ENCODE results near the gene ZNF292. TPM values are rescaled to one million over a fixed set of nuclear protein-coding genes. Genes with fewer than 3 reads are reported as not detected.

Gene ZNF292
- total RNA-seq, 1 donor: 39.4 TPM

DNA sequence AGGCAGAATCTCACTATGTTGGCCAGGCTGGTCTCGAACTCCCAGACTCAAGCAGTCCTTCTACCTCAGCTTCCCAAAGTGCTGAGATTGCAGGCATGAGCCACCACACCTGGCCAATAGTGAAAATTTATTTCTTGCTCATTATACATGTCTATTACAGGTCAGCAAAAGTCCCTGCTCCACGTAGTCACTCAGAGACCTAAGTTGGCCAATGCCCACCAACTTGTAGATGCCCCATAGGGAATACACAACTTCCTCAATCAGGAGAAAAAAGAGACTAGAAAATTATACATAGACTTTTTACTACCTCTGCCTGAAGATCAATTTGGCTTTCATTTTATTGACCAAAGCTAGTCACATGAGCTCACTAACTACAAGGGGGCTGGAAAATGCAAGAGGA lies 38.4 kb upstream of the ZNF292 start:
- Histone ChIP-seq H3K4me3 (ENCODE audit: insufficient read depth, low read length) (no peak overlapping the region), H3K36me3 (ENCODE audit: insufficient read depth, low read length) (no peaks in the 10 kb centered on the region), H3K4me1 (ENCODE audit: insufficient read depth, low read length) (no peaks in the 10 kb centered on the region), H3K27ac (ENCODE audit: low read depth, low read length) (no peak overlapping the region), H2AFZ (ENCODE audit: low read length) (no peak overlapping the region), H3K4me2 (ENCODE audit: insufficient read depth, low read length) (no peak overlapping the region), H4K20me1 (ENCODE audit: insufficient read depth, low read length) (no peaks in the 10 kb centered on the region), H3K79me2 (ENCODE audit: insufficient read depth, low read length) (no peaks in the 10 kb centered on the region), H3K27me3 (ENCODE audit: insufficient read depth, low read length) (peaks cover 4% of the 10 kb centered on the region), H3K9me3 (ENCODE audit: low read depth, low read length) (no peaks in the 10 kb centered on the region)
- TF ChIP-seq, protein P1, sequence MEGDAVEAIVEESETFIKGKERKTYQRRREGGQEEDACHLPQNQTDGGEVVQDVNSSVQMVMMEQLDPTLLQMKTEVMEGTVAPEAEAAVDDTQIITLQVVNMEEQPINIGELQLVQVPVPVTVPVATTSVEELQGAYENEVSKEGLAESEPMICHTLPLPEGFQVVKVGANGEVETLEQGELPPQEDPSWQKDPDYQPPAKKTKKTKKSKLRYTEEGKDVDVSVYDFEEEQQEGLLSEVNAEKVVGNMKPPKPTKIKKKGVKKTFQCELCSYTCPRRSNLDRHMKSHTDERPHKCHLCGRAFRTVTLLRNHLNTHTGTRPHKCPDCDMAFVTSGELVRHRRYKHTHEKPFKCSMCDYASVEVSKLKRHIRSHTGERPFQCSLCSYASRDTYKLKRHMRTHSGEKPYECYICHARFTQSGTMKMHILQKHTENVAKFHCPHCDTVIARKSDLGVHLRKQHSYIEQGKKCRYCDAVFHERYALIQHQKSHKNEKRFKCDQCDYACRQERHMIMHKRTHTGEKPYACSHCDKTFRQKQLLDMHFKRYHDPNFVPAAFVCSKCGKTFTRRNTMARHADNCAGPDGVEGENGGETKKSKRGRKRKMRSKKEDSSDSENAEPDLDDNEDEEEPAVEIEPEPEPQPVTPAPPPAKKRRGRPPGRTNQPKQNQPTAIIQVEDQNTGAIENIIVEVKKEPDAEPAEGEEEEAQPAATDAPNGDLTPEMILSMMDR (IDR thresholded peaks at IDR 0.05; ENCODE audit: extremely low read depth, low read depth, low read length): no peak
- no peak for DNase-seq (ENCODE audit: insufficient read length, low spot score, missing footprints)

DNA sequence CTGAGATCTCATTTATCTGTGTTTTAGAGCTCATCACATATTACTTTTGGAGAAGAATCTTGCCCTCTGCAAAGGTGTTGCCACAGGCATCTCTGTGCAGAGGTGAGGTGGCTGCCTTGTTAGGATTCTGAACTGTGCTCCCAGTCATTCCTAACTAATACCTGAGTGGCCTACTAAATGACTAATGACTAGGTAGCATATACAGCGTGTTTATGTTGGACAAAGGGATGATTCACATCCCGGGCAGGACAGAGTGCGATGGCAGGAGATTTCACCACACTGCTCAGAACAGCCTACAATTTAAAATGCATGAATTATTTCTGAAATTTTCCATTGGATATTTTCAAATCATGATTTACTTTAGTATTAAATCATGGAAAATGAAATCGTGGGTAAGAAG lies 37.3 kb upstream of the ZNF292 start:
- TF ChIP-seq, protein P1 (IDR thresholded peaks at IDR 0.05; ENCODE audit: extremely low read depth, low read depth, low read length): no peak
- no peak overlapping the region for H2AFZ ChIP-seq (ENCODE audit: low read length)
- no peak for DNase-seq (ENCODE audit: insufficient read length, low spot score, missing footprints)

DNA sequence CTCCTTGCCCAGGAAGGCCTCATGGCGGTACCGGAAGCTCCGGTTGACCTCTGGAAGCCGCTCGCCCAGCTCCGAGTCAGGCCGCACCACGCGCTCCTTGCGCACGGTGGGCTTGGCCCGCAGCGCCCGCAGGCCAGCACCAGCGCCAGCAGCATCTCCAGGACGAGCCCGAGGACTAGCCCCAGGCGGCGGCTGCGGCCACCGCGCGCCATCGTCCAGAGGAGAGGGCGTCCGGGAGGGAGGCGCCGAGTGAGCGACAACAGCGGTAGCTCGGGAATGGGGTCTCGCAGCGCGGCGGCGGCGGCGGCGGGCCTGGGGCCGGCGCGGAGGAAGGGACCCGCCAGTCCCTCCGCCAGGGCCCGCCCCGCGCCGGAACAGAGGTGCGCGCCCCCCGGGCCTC lies 32.9 kb upstream of the ZNF292 start:
- Histone ChIP-seq H4K20me1 (ENCODE audit: insufficient read depth, low read length) (no peaks in the 10 kb centered on the region), H3K4me2 (ENCODE audit: insufficient read depth, low read length) (no peak overlapping the region), H3K79me2 (ENCODE audit: insufficient read depth, low read length) (no peaks in the 10 kb centered on the region), H3K9me3 (ENCODE audit: low read depth, low read length) (no peaks in the 10 kb centered on the region), H3K4me1 (ENCODE audit: insufficient read depth, low read length) (no peaks in the 10 kb centered on the region), H3K4me3 (ENCODE audit: insufficient read depth, low read length) (no peak overlapping the region), H3K27ac (ENCODE audit: low read depth, low read length) (no peak overlapping the region), H3K27me3 (ENCODE audit: insufficient read depth, low read length) (no peaks in the 10 kb centered on the region), H3K36me3 (ENCODE audit: insufficient read depth, low read length) (no peaks in the 10 kb centered on the region), H2AFZ (ENCODE audit: low read length) (no peak overlapping the region)
- TF ChIP-seq, protein P1 (IDR thresholded peaks at IDR 0.05; ENCODE audit: extremely low read depth, low read depth, low read length): no peak
- DNase-seq (ENCODE audit: insufficient read length, low spot score, missing footprints): no peak

More for the DNA sequence above, 37.3 kb upstream of the ZNF292 start:
- Histone ChIP-seq H3K4me2 (ENCODE audit: insufficient read depth, low read length) (no peak overlapping the region), H3K27ac (ENCODE audit: low read depth, low read length) (no peak overlapping the region), H3K27me3 (ENCODE audit: insufficient read depth, low read length) (peaks cover 4% of the 10 kb centered on the region), H3K36me3 (ENCODE audit: insufficient read depth, low read length) (no peaks in the 10 kb centered on the region), H3K79me2 (ENCODE audit: insufficient read depth, low read length) (no peaks in the 10 kb centered on the region), H3K4me1 (ENCODE audit: insufficient read depth, low read length) (no peaks in the 10 kb centered on the region), H3K9me3 (ENCODE audit: low read depth, low read length) (no peaks in the 10 kb centered on the region), H3K4me3 (ENCODE audit: insufficient read depth, low read length) (no peak overlapping the region), H4K20me1 (ENCODE audit: insufficient read depth, low read length) (no peaks in the 10 kb centered on the region)

DNA sequence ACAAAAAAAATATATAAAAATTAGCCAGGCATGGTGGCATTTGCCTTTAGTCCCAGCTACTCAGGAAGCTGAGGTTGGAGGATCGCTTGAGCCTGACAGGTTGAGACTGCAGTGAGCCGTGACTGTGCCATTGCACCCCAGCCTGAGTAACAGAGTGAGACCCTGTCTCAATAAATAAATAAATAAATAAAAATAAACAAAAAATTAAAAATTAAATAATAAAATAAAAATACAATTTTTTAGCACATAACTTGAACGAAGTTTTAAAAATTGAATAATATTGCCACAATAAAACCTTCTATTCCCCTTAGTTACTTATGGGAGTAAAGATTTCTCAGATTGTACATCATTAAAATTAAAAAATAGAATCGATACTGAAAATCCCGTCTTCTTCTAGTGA lies 31.3 kb upstream of the ZNF292 start:
- Histone ChIP-seq H3K36me3 (ENCODE audit: insufficient read depth, low read length) (no peaks in the 10 kb centered on the region), H2AFZ (ENCODE audit: low read length) (no peak overlapping the region), H3K4me2 (ENCODE audit: insufficient read depth, low read length) (no peak overlapping the region), H3K79me2 (ENCODE audit: insufficient read depth, low read length) (no peaks in the 10 kb centered on the region), H3K4me3 (ENCODE audit: insufficient read depth, low read length) (no peak overlapping the region), H3K27ac (ENCODE audit: low read depth, low read length) (no peak overlapping the region), H3K4me1 (ENCODE audit: insufficient read depth, low read length) (no peaks in the 10 kb centered on the region), H3K9me3 (ENCODE audit: low read depth, low read length) (no peaks in the 10 kb centered on the region), H3K27me3 (ENCODE audit: insufficient read depth, low read length) (no peaks in the 10 kb centered on the region), H4K20me1 (ENCODE audit: insufficient read depth, low read length) (no peaks in the 10 kb centered on the region)
- TF ChIP-seq, protein P1 (IDR thresholded peaks at IDR 0.05; ENCODE audit: extremely low read depth, low read depth, low read length): no peak
- DNase-seq (ENCODE audit: insufficient read length, low spot score, missing footprints): no peak
